Stimulated activated CD4-positive, alpha-beta T cell treated with anti-CD3 and anti-CD28 coated beads, Interleukin-12 subunit alpha, Interleukin-12 subunit beta, amount 100 ng/mL, for 4 hours (primary cell): ENCODE measurements around the gene ITGA5.

ENCODE experiments used
- DNase-seq: peaks from one replicate; pipeline ENCODE4 v3.0.0-alpha.2; 2020

The ITGA5 gene

GRCh38 chr12:54349679-54350078 lies 69.4 kb downstream of the ITGA5 start:
- no peak for DNase-seq

- DNase-seq, result no peak
Measured at GRCh38 chr12:54349036-54349435, 70.0 kb downstream of the ITGA5 start.
